Activated CD4-positive, alpha-beta T cell treated with anti-CD3 and anti-CD28 coated beads, Interleukin-2, Interleukin-6, amounts not matched to agents 100 ng/mL and 50 ng/mL, durations not matched to agents 16 hours and 8 hours (primary cell): ENCODE results near the gene RAMAC.
"Not testable (repeated sequence)": the region's sequence is repeated elsewhere in the genome, so short reads cannot be mapped to it uniquely, and the experiment has no call there.

Experiments
- DNase-seq: peaks from one replicate; pipeline ENCODE4 v3.0.0-alpha.2; 2020

RAMAC gene

GRCh38 chr15:82985688-82986441 is at the start of gene RAMAC:
Gene RAMAC (plus strand): TSS chr15:82986210. CDS start chr15:82989019, 2,809 bp downstream.
- DNase-seq: peak; percentile 94

GRCh38 chr15:82936966-82937711 is 48.9 kb upstream of the RAMAC start:
- no peak for DNase-seq

- no peak for DNase-seq
Observed at GRCh38 chr15:82937712-82938058, 48.3 kb upstream of the RAMAC start.

- not testable (repeated sequence) for DNase-seq
Observed at GRCh38 chr15:82939678-82940077, 46.3 kb upstream of the RAMAC start.

- DNase-seq: no peak
Observed at GRCh38 chr15:82942691-82943090, 43.3 kb upstream of the RAMAC start.

- no peak for DNase-seq
Observed at GRCh38 chr15:82943176-82943575, 42.8 kb upstream of the RAMAC start.

- no peak for DNase-seq
Observed at GRCh38 chr15:82944056-82944455, 42.0 kb upstream of the RAMAC start.

GRCh38 chr15:82944821-82945220 is 41.2 kb upstream of the RAMAC start:
- DNase-seq: no peak

GRCh38 chr15:82945326-82945725 is 40.7 kb upstream of the RAMAC start:
- DNase-seq: no peak

- no peak for DNase-seq
Observed at GRCh38 chr15:82946155-82946701, 39.8 kb upstream of the RAMAC start.

- DNase-seq: no peak
Observed at GRCh38 chr15:82950295-82950694, 35.7 kb upstream of the RAMAC start.

GRCh38 chr15:82950746-82951370 is 35.2 kb upstream of the RAMAC start:
- peak; percentile 37 for DNase-seq

- DNase-seq: no peak
Observed at GRCh38 chr15:82951472-82952157, 34.4 kb upstream of the RAMAC start.

- DNase-seq: no peak
Observed at GRCh38 chr15:82952158-82953081, 33.6 kb upstream of the RAMAC start, which contains the start of gene HOMER2. Gene HOMER2 (minus strand): TSS chr15:82952720. CDS start chr15:82952535, 185 bp downstream.

- no peak for DNase-seq
Observed at GRCh38 chr15:82958638-82959037, 27.4 kb upstream of the RAMAC start.

- no peak for DNase-seq
Observed at GRCh38 chr15:82959423-82959822, 26.6 kb upstream of the RAMAC start.

- no peak for DNase-seq
Observed at GRCh38 chr15:82960766-82961165, 25.2 kb upstream of the RAMAC start.

- DNase-seq: no peak
Observed at GRCh38 chr15:82963471-82964341, 22.3 kb upstream of the RAMAC start.

- DNase-seq: no peak
Observed at GRCh38 chr15:82964890-82965289, 21.1 kb upstream of the RAMAC start.

- peak; percentile 80 for DNase-seq
Observed at GRCh38 chr15:82966671-82967071, 19.3 kb upstream of the RAMAC start.

- no peak for DNase-seq
Observed at GRCh38 chr15:82968066-82968465, 17.9 kb upstream of the RAMAC start.
